ENCODE results near the gene MED25. TPM values are rescaled to one million over a fixed set of nuclear protein-coding genes. Genes with fewer than 3 reads are reported as not detected.
A peak's percentile ranks its signal among the peaks of the same experiment; 100 is the strongest.

Gene MED25
- total RNA-seq, 1 experiment from 2014 or later: 39.9 TPM

DNA sequence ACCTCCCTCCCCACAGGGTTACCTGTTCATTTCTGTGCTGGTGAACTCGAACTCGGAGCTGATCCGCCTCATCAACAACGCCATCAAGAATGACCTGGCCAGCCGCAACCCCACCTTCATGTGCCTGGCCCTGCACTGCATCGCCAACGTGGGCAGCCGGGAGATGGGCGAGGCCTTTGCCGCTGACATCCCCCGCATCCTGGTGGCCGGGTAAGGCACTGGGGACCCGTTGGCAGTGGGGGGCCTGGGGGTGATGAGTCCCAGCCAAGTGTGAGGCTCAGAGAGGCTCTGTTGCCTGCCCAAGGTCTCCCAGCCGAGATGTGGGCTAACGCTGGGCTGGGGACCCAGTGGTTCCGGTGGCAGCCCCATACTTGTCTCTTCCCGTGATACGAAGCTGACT, 35.6 kb upstream of the MED25 start:
- Mint-ChIP-seq H3K9me3 (ENCODE audit: unreplicated experiment) (no peaks in the 10 kb centered on the region), H3K4me3 (ENCODE audit: unreplicated experiment) (no peak overlapping the region), H3K36me3 (ENCODE audit: insufficient read depth, unreplicated experiment) (peaks cover 55% of the 10 kb centered on the region), H3K27ac (ENCODE audit: low read depth, unreplicated experiment) (no peak overlapping the region), H3K4me1 (ENCODE audit: insufficient read depth, unreplicated experiment) (peaks cover 7% of the 10 kb centered on the region), H3K27me3 (ENCODE audit: insufficient read depth, unreplicated experiment) (no peaks in the 10 kb centered on the region)
- TSS peak; percentile 12 for BruUV-seq (replicated peaks)
- intact Hi-C loops (cut with micrococcal nuclease): no loop called here
- POLR2A ChIA-PET: interaction anchor here (0.6 kb wide), 1 partner anchor 36 kb away, joined by 3 read pairs; no protein-coding TSS in a partner anchor
- DNase-seq (ENCODE audit: unreplicated experiment): no peak
- TF ChIP-seq, protein P1, sequence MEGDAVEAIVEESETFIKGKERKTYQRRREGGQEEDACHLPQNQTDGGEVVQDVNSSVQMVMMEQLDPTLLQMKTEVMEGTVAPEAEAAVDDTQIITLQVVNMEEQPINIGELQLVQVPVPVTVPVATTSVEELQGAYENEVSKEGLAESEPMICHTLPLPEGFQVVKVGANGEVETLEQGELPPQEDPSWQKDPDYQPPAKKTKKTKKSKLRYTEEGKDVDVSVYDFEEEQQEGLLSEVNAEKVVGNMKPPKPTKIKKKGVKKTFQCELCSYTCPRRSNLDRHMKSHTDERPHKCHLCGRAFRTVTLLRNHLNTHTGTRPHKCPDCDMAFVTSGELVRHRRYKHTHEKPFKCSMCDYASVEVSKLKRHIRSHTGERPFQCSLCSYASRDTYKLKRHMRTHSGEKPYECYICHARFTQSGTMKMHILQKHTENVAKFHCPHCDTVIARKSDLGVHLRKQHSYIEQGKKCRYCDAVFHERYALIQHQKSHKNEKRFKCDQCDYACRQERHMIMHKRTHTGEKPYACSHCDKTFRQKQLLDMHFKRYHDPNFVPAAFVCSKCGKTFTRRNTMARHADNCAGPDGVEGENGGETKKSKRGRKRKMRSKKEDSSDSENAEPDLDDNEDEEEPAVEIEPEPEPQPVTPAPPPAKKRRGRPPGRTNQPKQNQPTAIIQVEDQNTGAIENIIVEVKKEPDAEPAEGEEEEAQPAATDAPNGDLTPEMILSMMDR (IDR thresholded peaks at IDR 0.05; ENCODE audit: unreplicated experiment): no peak
- CTCF ChIA-PET: interaction anchor here (1.1 kb wide), 1 partner anchor 102 kb away, joined by 3 read pairs; no protein-coding TSS in a partner anchor

DNA sequence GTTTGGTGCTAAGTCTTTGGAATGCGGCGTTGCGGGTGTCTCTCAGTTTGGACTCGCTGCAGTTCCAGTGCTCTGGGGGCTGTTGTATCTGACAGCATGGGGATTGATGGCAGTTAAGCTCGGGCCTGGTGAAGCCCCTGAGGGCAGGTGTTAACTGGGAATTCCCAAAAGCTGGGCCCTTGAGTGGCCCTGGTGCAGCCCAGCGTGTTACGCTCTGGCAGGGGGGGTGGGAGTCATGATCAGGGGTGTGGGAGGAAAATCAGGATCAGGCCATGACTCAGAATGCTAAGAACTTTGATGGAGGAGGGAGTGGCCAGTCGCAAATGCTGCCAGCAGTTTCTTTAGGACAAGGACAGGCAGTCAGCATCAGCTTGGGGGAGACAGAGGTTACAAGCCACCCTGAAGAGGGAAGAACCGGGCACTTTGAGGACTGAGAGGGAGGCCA, 31.7 kb upstream of the MED25 start:
- POLR2A ChIA-PET: interaction anchor here (0.7 to 1.2 kb wide), 2 partner anchors 20 to 83 kb away, joined by 3 to 5 read pairs; partner anchors contain the start of gene AP2A1
- peaks cover 7% of the 10 kb centered on the region for H3K4me1 Mint-ChIP-seq (ENCODE audit: insufficient read depth, unreplicated experiment)
- H3K4me3 Mint-ChIP-seq (ENCODE audit: unreplicated experiment): no peak overlapping the region
- peak; percentile 21 for DNase-seq (ENCODE audit: unreplicated experiment)
- TF ChIP-seq, protein P1 (IDR thresholded peaks at IDR 0.05; ENCODE audit: unreplicated experiment): no peak
- intact Hi-C loops (cut with micrococcal nuclease): no loop called here
- peaks cover 65% of the 10 kb centered on the region for H3K36me3 Mint-ChIP-seq (ENCODE audit: insufficient read depth, unreplicated experiment)
- peak overlapping the region; percentile 16 for H3K27ac Mint-ChIP-seq (ENCODE audit: low read depth, unreplicated experiment)
- CTCF ChIA-PET: no interaction called here
- BruUV-seq (replicated peaks): no TSS peak
- H3K9me3 Mint-ChIP-seq (ENCODE audit: unreplicated experiment): no peaks in the 10 kb centered on the region
- no peaks in the 10 kb centered on the region for H3K27me3 Mint-ChIP-seq (ENCODE audit: insufficient read depth, unreplicated experiment)

DNA sequence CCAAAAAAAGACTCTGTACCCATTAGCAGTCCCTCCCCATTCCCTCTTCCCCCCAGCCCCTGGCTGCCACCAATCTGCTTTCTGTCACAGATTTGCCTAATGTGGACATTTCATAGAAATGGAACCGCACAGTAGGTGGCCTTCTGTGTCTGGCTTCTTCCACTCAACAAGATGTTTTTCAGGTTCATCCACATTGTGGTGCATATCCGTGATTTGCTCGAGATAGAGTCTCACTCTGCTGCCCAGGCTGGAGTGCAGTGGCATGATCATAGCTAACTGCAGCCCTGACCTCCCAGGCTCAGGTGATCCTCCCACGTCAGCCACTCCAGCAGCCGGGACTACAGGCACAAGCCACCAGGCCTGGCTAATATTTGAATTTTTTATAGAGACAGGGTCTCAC, 30.3 kb upstream of the MED25 start:
- CTCF ChIA-PET: no interaction called here
- intact Hi-C loops (cut with micrococcal nuclease): no loop called here
- TF ChIP-seq, protein P1 (IDR thresholded peaks at IDR 0.05; ENCODE audit: unreplicated experiment): no peak
- Mint-ChIP-seq H3K4me3 (ENCODE audit: unreplicated experiment) (no peak overlapping the region), H3K27me3 (ENCODE audit: insufficient read depth, unreplicated experiment) (no peaks in the 10 kb centered on the region), H3K36me3 (ENCODE audit: insufficient read depth, unreplicated experiment) (peaks cover 57% of the 10 kb centered on the region), H3K9me3 (ENCODE audit: unreplicated experiment) (no peaks in the 10 kb centered on the region), H3K27ac (ENCODE audit: low read depth, unreplicated experiment) (peak overlapping the region; percentile 46), H3K4me1 (ENCODE audit: insufficient read depth, unreplicated experiment) (peaks cover 7% of the 10 kb centered on the region)
- no TSS peak for BruUV-seq (replicated peaks)
- DNase-seq (ENCODE audit: unreplicated experiment): no peak
- POLR2A ChIA-PET: interaction anchor here (0.9 kb wide), 1 partner anchor 30 kb away, joined by 3 read pairs; the partner anchor contains the start of gene MED25

DNA sequence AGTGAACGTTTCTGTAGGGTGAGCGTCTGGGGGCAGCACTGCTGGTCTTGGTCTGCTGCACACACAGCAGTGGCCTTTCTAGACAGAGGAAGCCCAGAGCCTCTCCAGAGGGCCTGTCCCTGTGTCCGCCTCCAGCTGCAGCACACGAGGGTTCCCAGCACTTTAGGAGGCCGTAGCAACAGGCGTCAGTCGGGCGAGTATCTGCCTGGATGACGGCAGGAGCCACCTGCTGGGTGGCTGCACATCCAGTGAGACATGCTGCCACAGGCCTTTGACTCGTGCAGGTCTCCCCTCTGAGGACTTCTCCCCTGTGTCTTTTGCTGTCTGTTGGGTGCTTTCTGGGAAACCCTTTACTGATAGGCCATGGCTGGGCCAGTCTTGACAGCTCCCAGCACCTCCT, 29.2 kb upstream of the MED25 start:
- CTCF ChIA-PET: interaction anchor here (0.6 kb wide), 2 partner anchors 27 to 153 kb away, joined by 3 to 4 read pairs; no protein-coding TSS in a partner anchor
- POLR2A ChIA-PET: no interaction called here
- no peak overlapping the region for H3K4me3 Mint-ChIP-seq (ENCODE audit: unreplicated experiment)
- intact Hi-C loops (cut with micrococcal nuclease): no loop called here
- H3K36me3 Mint-ChIP-seq (ENCODE audit: insufficient read depth, unreplicated experiment): peaks cover 51% of the 10 kb centered on the region
- no peaks in the 10 kb centered on the region for H3K9me3 Mint-ChIP-seq (ENCODE audit: unreplicated experiment)
- no TSS peak for BruUV-seq (replicated peaks)
- no peak overlapping the region for H3K27ac Mint-ChIP-seq (ENCODE audit: low read depth, unreplicated experiment)
- H3K27me3 Mint-ChIP-seq (ENCODE audit: insufficient read depth, unreplicated experiment): no peaks in the 10 kb centered on the region
- H3K4me1 Mint-ChIP-seq (ENCODE audit: insufficient read depth, unreplicated experiment): peaks cover 7% of the 10 kb centered on the region
- TF ChIP-seq, protein P1 (IDR thresholded peaks at IDR 0.05; ENCODE audit: unreplicated experiment): no peak
- DNase-seq (ENCODE audit: unreplicated experiment): no peak

All from MCF 10A (cell line).